Vagina (tissue), 2 donors: ENCODE measurements around the gene COL7A1.

Experiments used
- CTCF ChIP-seq, 3 experiments: fragments of 450-650 bp in 2 of 3; fragments of 200-600 bp in 1 of 3; sonication (generic) in 1 of 3; IDR thresholded peaks; one replicate each; pipeline ENCODE4 v1.5.1; 2017 to 2019; ENCODE audit warnings: antibody characterized with exemption in 3 of 3, mild to moderate bottlenecking in 2 of 3, moderate library complexity in 2 of 3
- POLR2A ChIP-seq, 2 donors: fragments of 450-650 bp; IDR thresholded peaks; one replicate each; pipeline ENCODE4 v1.6.1; 2017; ENCODE audit warnings: antibody characterized with exemption in 2 of 2, mild to moderate bottlenecking in 2 of 2, moderate library complexity in 2 of 2

DNA sequence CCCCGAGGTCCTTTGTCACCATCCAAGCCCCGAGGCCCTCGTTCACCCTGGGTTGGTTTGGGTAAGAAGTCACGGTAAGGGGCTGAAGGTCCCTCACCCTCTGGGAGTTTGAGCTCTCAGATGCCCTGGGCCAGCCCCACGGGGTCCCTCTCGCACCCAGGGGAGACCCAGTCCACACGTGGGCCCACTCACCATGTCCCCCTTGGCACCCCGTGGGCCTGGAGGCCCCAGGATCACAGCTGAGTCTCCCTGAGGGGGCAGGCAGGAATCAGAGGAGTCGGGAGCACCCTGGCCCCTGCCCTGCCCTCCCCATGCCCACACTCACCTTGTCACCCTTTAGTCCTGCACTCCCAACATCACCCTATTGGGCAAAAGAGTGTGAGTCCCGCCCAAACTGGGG is 25.7 kb downstream of the COL7A1 start:
- TF ChIP-seq CTCF (IDR thresholded peaks at IDR 0.05) (no peak), POLR2A (IDR thresholded peaks at IDR 0.05) (no peak)
